Measurements from ENCODE around the gene SYTL3.
"Not testable (repeated sequence)": the region's sequence is repeated elsewhere in the genome, so short reads cannot be mapped to it uniquely, and the experiment has no call there.

Gene SYTL3

GRCh38 chr6:158643836-158644230 lies 6.0 kb upstream of the SYTL3 start:
- no peak for TF ChIP-seq POLR2A (IDR thresholded peaks at IDR 0.05; ENCODE audit: low read length)
- TF ChIP-seq GATA1 (IDR thresholded peaks at IDR 0.05; ENCODE audit: low read depth, low read length), result no peak
- peak; percentile 51 to 65 for DNase-seq

GRCh38 chr6:158644231-158645063 lies 5.4 kb upstream of the SYTL3 start, which contains the start of gene DYNLT1:
Gene DYNLT1 (minus strand): TSS chr6:158644743. CDS start chr6:158644708, 35 bp downstream.
- TF ChIP-seq POLR2A (IDR thresholded peaks at IDR 0.05; ENCODE audit: low read length) (peak; percentile 93), GATA1 (IDR thresholded peaks at IDR 0.05; ENCODE audit: low read depth, low read length) (no peak)
- peak; percentile 89 to 93 for DNase-seq

GRCh38 chr6:158645064-158646022 lies 4.5 kb upstream of the SYTL3 start:
- peak in 1 of 2 experiments; percentile 30 for DNase-seq
- no peak for TF ChIP-seq GATA1 (IDR thresholded peaks at IDR 0.05; ENCODE audit: low read depth, low read length)
- no peak for TF ChIP-seq POLR2A (IDR thresholded peaks at IDR 0.05; ENCODE audit: low read length)

- TF ChIP-seq GATA1 (IDR thresholded peaks at IDR 0.05; ENCODE audit: low read depth, low read length) (no peak), POLR2A (IDR thresholded peaks at IDR 0.05; ENCODE audit: low read length) (no peak)
- DNase-seq, result no peak
Measured at GRCh38 chr6:158646023-158646910, 3.6 kb upstream of the SYTL3 start.

GRCh38 chr6:158647501-158647900 lies 2.4 kb upstream of the SYTL3 start:
- DNase-seq, result no peak
- TF ChIP-seq POLR2A (IDR thresholded peaks at IDR 0.05; ENCODE audit: low read length) (no peak), GATA1 (IDR thresholded peaks at IDR 0.05; ENCODE audit: low read depth, low read length) (no peak)

GRCh38 chr6:158648682-158649131 lies 1.1 kb upstream of the SYTL3 start:
- DNase-seq, result no peak

GRCh38 chr6:158651981-158652737 lies 2.3 kb downstream of the SYTL3 start:
- DNase-seq, result not testable (repeated sequence)

More at GRCh38 chr6:158648682-158649131, 1.1 kb upstream of the SYTL3 start:
- TF ChIP-seq POLR2A (IDR thresholded peaks at IDR 0.05; ENCODE audit: low read length) (no peak), GATA1 (IDR thresholded peaks at IDR 0.05; ENCODE audit: low read depth, low read length) (no peak)

- DNase-seq, result no peak
- no peak for TF ChIP-seq GATA1 (IDR thresholded peaks at IDR 0.05; ENCODE audit: low read depth, low read length)
- no peak for TF ChIP-seq POLR2A (IDR thresholded peaks at IDR 0.05; ENCODE audit: low read length)
Measured at GRCh38 chr6:158653577-158654354, 3.9 kb downstream of the SYTL3 start.

- no peak for DNase-seq
Measured at GRCh38 chr6:158654498-158654897, 4.6 kb downstream of the SYTL3 start.

GRCh38 chr6:158654960-158655489 lies 5.2 kb downstream of the SYTL3 start:
- TF ChIP-seq POLR2A (IDR thresholded peaks at IDR 0.05; ENCODE audit: low read length) (no peak), GATA1 (IDR thresholded peaks at IDR 0.05; ENCODE audit: low read depth, low read length) (no peak)
- no peak for DNase-seq

More at GRCh38 chr6:158654498-158654897, 4.6 kb downstream of the SYTL3 start:
- TF ChIP-seq GATA1 (IDR thresholded peaks at IDR 0.05; ENCODE audit: low read depth, low read length), result no peak
- no peak for TF ChIP-seq POLR2A (IDR thresholded peaks at IDR 0.05; ENCODE audit: low read length)

- no peak for DNase-seq
- TF ChIP-seq GATA1 (IDR thresholded peaks at IDR 0.05; ENCODE audit: low read depth, low read length) (no peak), POLR2A (IDR thresholded peaks at IDR 0.05; ENCODE audit: low read length) (no peak)
Measured at GRCh38 chr6:158655569-158656450, 6.0 kb downstream of the SYTL3 start.

- DNase-seq, result not testable (repeated sequence)
Measured at GRCh38 chr6:158656986-158657385, 7.1 kb downstream of the SYTL3 start.
